ENCODE data around the gene ASAP3. TPM values are rescaled to one million over a fixed set of nuclear protein-coding genes. Genes with fewer than 3 reads are reported as not detected.
A peak's percentile ranks its signal among the peaks of the same experiment; 100 is the strongest.

The ASAP3 gene
- total and polyA plus RNA-seq, 9 of the 15 experiments (the other 6 are each of a cell fraction or from before 2014, with no cell fraction given) = 1.7 to 31.2 (median 17.4) TPM

DNA sequence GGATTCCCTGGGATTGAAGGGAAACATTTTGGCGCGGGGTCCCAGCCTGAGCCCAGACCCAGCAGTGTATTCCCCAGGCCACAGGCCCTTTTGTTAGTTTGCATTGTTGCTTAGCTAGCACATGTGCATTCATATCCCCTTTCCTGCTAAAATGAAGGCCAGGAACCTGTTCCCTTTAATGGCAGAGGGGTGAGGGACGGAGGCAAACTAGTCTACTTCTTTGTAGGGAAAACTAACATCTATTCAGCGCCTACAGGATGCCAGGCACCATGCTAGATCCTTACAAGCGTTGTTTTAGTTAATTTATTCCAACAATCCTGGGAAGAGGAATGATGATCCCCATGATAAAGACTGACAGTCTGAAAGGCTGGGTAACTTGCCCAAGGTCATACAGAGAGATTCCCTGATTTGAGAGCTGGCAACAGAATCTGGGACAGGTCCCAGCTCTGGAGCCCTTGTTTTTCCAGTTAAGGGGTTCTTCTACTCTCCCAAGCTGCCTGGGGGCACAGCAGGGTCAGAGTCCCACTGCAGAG, 47.6 kb upstream of the ASAP3 start (continued):
- TF ChIP-seq, protein P1, sequence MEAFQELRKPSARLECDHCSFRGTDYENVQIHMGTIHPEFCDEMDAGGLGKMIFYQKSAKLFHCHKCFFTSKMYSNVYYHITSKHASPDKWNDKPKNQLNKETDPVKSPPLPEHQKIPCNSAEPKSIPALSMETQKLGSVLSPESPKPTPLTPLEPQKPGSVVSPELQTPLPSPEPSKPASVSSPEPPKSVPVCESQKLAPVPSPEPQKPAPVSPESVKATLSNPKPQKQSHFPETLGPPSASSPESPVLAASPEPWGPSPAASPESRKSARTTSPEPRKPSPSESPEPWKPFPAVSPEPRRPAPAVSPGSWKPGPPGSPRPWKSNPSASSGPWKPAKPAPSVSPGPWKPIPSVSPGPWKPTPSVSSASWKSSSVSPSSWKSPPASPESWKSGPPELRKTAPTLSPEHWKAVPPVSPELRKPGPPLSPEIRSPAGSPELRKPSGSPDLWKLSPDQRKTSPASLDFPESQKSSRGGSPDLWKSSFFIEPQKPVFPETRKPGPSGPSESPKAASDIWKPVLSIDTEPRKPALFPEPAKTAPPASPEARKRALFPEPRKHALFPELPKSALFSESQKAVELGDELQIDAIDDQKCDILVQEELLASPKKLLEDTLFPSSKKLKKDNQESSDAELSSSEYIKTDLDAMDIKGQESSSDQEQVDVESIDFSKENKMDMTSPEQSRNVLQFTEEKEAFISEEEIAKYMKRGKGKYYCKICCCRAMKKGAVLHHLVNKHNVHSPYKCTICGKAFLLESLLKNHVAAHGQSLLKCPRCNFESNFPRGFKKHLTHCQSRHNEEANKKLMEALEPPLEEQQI (IDR thresholded peaks at IDR 0.05) = no peak
- TF ChIP-seq MAX (CRISPR knock-in tag; IDR thresholded peaks at IDR 0.05) = no peak
- TF ChIP-seq ZNF717 (CRISPR knock-in tag; IDR thresholded peaks at IDR 0.05) = no peak
- 0 out of 2 replicates have a peak, but pooled peaks have one; percentile 1 for TF ChIP-seq ZNF197 (CRISPR knock-in tag; IDR thresholded peaks at IDR 0.05; ENCODE audit: low read depth)
- TF ChIP-seq KLF10 (CRISPR knock-in tag; IDR thresholded peaks at IDR 0.05) = no peak
- 0 out of 2 replicates have a peak, but pooled peaks have one; percentile 2 for TF ChIP-seq NCOA1 (IDR thresholded peaks at IDR 0.05; ENCODE audit: low read depth)
- TF ChIP-seq NCOA4 (IDR thresholded peaks at IDR 0.05; ENCODE audit: partially characterized antibody) = no peak
- no peak for TF ChIP-seq BCLAF1 (IDR thresholded peaks at IDR 0.05; ENCODE audit: borderline replicate concordance in 1 of 2, control insufficient read depth in 1 of 2, low read depth in 2 of 2, low read length in 1 of 2)
- TF ChIP-seq, protein P2, sequence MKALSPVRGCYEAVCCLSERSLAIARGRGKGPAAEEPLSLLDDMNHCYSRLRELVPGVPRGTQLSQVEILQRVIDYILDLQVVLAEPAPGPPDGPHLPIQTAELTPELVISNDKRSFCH (CRISPR knock-in tag; IDR thresholded peaks at IDR 0.05) = no peak
- TF ChIP-seq, protein P2 (tag; IDR thresholded peaks at IDR 0.05) = no peak
- TF ChIP-seq ARNT (IDR thresholded peaks at IDR 0.05) = peak in 1 of 2 experiments; percentile 47; a peak in 1 of 4 replicates
- TF ChIP-seq, protein P3, sequence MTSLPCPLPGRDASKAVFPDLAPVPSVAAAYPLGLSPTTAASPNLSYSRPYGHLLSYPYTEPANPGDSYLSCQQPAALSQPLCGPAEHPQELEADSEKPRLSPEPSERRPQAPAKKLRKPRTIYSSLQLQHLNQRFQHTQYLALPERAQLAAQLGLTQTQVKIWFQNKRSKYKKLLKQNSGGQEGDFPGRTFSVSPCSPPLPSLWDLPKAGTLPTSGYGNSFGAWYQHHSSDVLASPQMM (CRISPR knock-in tag; IDR thresholded peaks at IDR 0.05) = no peak
